Measurements from ENCODE around the gene RPS6KB1. TPM values are rescaled to one million over a fixed set of nuclear protein-coding genes. Genes with fewer than 3 reads are reported as not detected.

Gene RPS6KB1
- total RNA-seq, 1 experiment from 2014 or later, result 21.6 TPM

- no peak for TF ChIP-seq FOXJ3 (CRISPR knock-in tag; IDR thresholded peaks at IDR 0.05; ENCODE audit: borderline replicate concordance)
- TF ChIP-seq NFE2L1 (CRISPR knock-in tag; IDR thresholded peaks at IDR 0.05), result no peak
- no peak for TF ChIP-seq NR1H2 (CRISPR knock-in tag; IDR thresholded peaks at IDR 0.05)
- no peak for TF ChIP-seq EMX1 (CRISPR knock-in tag; IDR thresholded peaks at IDR 0.05)
- no peak for TF ChIP-seq KAT7 (CRISPR knock-in tag; IDR thresholded peaks at IDR 0.05; ENCODE audit: borderline replicate concordance)
- no peak for TF ChIP-seq PREB (CRISPR knock-in tag; IDR thresholded peaks at IDR 0.05; ENCODE audit: borderline replicate concordance)
- no peak for TF ChIP-seq FOXP4 (CRISPR knock-in tag; IDR thresholded peaks at IDR 0.05)
- TF ChIP-seq ARID4B (CRISPR knock-in tag; IDR thresholded peaks at IDR 0.05; ENCODE audit: borderline replicate concordance), result no peak
- TF ChIP-seq PRRX2 (CRISPR knock-in tag; IDR thresholded peaks at IDR 0.05), result no peak
- TF ChIP-seq ATF3 (CRISPR knock-in tag; conservative IDR thresholded peaks at IDR 0.05), result no peak
- TF ChIP-seq CREB1 (CRISPR knock-in tag; IDR thresholded peaks at IDR 0.05), result no peak
- no peak for TF ChIP-seq ZNF396 (CRISPR knock-in tag; IDR thresholded peaks at IDR 0.05; ENCODE audit: borderline replicate concordance)
These were observed 35.8 kb upstream of the RPS6KB1 start (continued) for GRCh38 chr17:59856859-59857794.

GRCh38 chr17:59858167-59858816 is 34.6 kb upstream of the RPS6KB1 start:
- Mint-ChIP-seq H3K36me3 (peaks cover 23% of the 10 kb centered on the region), H3K9me3 (no peaks in the 10 kb centered on the region), H3K4me3 (no peak overlapping the region), H3K27me3 (ENCODE audit: low read depth) (no peaks in the 10 kb centered on the region), H3K4me1 (peaks cover 17% of the 10 kb centered on the region), H3K27ac (no peak overlapping the region)
- CTCF ChIA-PET, result interaction anchor here (0.5 to 1.7 kb wide), 3 partner anchors 15 to 104 kb away, joined by 3 to 5 read pairs (median 3); no protein-coding TSS in a partner anchor
- DNase-seq (ENCODE audit: low spot score) (no peak), ATAC-seq (no peak)
- no peak for TF ChIP-seq USF1 (CRISPR knock-in tag; IDR thresholded peaks at IDR 0.05)
- no peak for TF ChIP-seq NFE2L1 (CRISPR knock-in tag; IDR thresholded peaks at IDR 0.05)
- no peak for TF ChIP-seq KAT7 (CRISPR knock-in tag; IDR thresholded peaks at IDR 0.05; ENCODE audit: borderline replicate concordance)
- TF ChIP-seq HMGA2 (CRISPR knock-in tag; IDR thresholded peaks at IDR 0.05), result no peak
- no peak for TF ChIP-seq ELF4 (CRISPR knock-in tag; IDR thresholded peaks at IDR 0.05; ENCODE audit: low read depth)
- no peak for TF ChIP-seq MXD4 (CRISPR knock-in tag; IDR thresholded peaks at IDR 0.05; ENCODE audit: borderline replicate concordance)
- no peak for TF ChIP-seq ZNF232 (CRISPR knock-in tag; IDR thresholded peaks at IDR 0.05)
- TF ChIP-seq MAX (CRISPR knock-in tag; IDR thresholded peaks at IDR 0.05), result no peak
- TF ChIP-seq AR (CRISPR knock-in tag; IDR thresholded peaks at IDR 0.05), result no peak
- no peak for TF ChIP-seq MLX (CRISPR knock-in tag; IDR thresholded peaks at IDR 0.05)
- TF ChIP-seq GTF2I (CRISPR knock-in tag; conservative IDR thresholded peaks at IDR 0.05), result no peak
- POLR2A ChIA-PET, result interaction anchor here (1.8 kb wide), 1 partner anchor 21 kb away, joined by 12 read pairs; no protein-coding TSS in a partner anchor
